Pulmonary artery endothelial cell (primary cell): Measurements from ENCODE around the gene RUBCNL. TPM values are rescaled to one million over a fixed set of nuclear protein-coding genes. Genes with fewer than 3 reads are reported as not detected.
"Not testable (repeated sequence)": the region's sequence is repeated elsewhere in the genome, so short reads cannot be mapped to it uniquely, and the experiment has no call there.

Source experiments
- DNase-seq: peaks from one replicate; pipeline ENCODE4 v3.0.0-alpha.2; 2011; ENCODE audit warnings: low read depth, low spot score
- total RNA-seq: library from RNA; depleted of rRNA; stranded (reverse); fragments of >200 nt; gene quantifications from 2 replicates; pipeline ENCODE4 v1.2.3, GENCODE V29; 2014

Gene RUBCNL
- total RNA-seq, result not detected in 2 replicates

DNA sequence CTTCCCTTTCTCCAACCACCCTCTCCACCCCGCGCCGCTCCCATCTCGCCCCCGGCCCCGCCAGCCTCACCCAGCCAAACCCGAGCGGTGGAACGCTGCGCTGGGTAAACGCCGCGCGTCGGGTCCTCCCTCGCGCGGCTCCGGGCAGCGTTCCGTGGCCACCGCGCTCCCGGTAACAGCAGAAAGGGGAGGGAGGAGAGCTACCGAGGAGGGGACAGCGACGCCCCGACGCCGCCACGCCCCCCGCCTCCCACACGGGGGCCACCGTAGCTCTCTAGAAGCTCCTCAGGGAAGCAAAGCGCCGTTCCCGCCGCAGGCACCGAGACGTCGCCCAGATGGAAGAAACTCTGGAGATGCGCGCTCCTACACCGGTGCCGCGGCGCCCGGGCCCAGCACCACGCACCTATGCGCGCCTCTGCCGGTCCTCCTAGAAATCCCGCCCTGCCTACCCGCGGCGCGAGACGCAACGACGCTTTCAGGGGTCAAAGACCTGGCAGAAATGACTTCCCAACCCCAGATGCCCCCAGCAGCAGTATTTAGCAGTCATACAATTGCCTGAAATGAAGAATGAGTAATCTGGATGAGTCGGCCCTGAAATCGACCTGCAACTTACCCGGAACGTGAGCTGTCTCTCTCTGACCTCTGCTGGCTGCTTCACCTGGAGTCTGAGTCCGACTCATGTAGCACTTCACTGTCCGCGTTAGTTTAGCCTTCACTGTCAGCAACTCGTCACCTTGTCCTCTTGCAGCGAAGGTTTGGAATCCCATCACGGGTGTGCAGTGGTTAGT lies at the start of gene RUBCNL:
RUBCNL (minus strand) TSS at position 189 of the 788 bp plus-strand sequence. CDS start 14,777 bp downstream, outside the sequence.
- DNase-seq, result no peak

DNA sequence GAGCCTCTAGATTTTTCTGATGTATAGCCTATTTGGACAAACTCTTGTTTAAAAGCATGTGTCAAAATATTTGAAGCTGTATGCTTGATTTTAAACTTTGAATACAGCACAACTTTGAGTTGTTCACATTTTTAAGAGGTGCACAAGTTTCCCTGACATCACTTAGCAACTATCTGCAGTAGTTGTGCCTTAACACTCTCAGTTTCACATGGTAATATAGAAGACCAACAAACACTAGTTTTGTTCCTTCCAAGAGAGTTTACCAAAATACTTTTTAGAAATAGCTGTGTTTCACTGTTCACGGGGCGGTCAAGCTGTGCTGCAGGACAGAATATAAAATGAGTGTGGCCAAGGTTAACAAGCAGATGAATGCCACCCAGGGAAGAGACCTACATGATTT lies 42.5 kb upstream of the RUBCNL start:
- not testable (repeated sequence) for DNase-seq

DNA sequence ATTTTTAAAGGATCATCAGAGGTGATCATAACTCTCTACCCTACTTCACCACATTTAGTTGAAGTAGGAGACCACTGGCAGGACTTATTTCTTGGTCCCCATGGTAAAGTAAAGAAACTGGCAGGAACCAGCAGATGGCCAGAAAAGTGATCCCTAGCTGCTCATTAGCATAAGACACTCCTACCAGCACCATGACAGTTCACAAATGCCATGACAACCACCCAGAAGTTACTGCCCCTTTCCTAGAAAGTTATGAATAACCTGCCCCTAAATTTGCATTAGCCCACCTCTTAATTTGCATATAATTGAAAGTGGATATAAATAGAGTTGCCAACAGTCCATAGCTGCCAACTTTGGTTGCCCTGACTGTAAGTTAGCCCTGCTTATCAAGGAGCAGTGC lies 18.4 kb upstream of the RUBCNL start:
- DNase-seq, result no peak

DNA sequence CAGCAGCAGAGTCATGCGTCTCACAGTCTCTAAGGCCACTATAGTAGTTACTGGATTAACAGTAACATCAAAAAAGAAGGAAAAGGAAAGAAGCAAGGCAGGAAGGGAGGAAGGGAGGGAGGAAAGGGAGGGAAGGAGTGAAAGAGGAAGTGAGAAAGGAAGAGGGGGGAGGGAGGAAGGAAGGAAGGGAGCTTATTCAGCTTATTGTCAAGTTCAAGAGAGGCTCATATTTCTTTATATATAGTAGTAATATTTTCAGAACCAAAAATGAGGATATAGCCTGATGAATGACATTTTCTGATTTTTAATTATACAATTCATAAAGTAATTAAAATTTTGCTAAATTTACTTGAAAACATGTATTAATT lies 17.7 kb upstream of the RUBCNL start:
- no peak for DNase-seq

DNA sequence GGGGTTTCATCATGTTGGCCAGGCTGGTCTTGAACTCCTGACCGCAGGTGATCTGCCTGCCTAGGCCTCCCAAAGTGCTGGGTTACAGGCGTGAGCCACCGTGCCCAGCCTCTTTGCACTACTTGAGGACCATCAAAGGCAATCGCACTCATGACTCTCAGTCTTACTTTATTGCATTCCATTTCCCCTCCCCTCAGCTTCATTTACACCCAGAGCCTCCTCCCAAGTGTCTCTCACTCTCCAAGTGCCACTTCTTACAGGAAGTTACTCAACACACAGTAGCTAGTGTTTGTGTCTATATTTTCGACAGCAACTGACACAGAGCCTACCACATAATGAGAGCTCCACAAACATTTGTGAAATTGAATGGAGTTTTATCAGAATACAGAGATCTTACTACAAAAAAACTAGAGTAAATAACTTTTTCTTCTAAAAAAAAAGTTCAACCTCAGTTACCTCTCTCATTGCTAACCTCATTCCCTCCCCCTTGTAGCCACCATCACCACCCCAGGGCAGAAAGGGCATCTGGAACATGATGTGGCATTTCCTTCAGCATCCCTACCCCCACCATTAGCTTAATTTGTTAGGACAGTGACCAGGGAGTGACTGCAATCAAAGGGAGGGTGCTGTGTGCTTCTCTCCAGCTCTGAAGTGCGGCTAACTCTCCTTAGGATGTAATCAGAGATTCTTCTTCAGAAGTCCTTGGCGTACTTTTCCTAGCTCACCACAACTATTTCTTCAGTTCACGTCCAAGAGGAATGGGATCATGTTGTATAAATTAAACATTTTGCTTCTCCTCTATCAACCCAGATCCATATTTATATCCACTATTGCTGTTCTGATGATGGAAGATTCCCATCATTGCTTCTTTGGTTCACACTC lies 17.0 kb upstream of the RUBCNL start:
- no peak for DNase-seq

DNA sequence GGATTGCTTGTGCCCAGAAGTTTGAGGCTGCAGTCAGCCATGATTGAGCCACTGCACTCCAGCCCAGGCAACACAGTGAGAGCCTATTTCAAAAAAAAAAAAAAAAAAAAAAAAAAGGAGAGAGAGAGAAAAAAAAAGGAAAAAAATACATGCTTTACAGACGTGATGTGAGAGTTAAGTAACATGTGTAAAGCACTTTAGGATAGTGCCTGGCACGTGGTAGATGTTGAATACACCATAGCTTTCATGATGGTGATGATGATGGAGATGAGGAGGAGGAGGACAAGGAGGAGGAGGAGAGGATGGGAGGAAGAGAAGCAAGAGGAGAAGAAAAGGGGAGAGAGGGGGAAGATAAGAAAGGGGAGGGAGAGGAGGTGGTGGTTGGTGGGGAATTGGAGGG lies 15.1 kb upstream of the RUBCNL start:
- DNase-seq, result no peak

- no peak for DNase-seq
These were observed 14.4 kb upstream of the RUBCNL start for GRCh38 chr13:46401432-46401831.

GRCh38 chr13:46396341-46396740 lies 9.3 kb upstream of the RUBCNL start:
- no peak for DNase-seq

DNA sequence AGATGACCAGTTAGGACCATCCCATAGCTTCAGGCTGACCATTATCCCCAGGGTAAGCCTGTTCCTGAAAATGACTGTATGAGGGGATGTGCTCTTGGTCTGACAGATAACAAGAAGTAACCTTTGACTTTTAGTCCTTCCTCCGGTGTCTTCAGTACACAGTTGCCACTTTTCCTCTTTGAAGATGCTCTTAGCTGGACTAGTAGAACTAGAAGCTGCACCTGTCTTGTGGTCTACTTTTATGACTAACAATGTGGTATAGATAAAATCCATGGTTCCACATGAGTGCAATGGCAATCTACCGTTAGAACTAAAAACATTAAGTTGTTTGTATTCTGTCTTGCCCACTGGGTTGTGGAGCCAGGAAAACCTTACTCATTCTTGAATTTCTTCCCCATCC lies 5.9 kb upstream of the RUBCNL start:
- DNase-seq, result no peak

GRCh38 chr13:46389457-46390451 lies 2.7 kb upstream of the RUBCNL start:
- DNase-seq, result no peak

GRCh38 chr13:46388846-46389245 lies 1.8 kb upstream of the RUBCNL start:
- no peak for DNase-seq

GRCh38 chr13:46388308-46388707 lies 1.3 kb upstream of the RUBCNL start:
- DNase-seq, result no peak

- no peak for DNase-seq
These were observed 524 bp downstream of the RUBCNL start for GRCh38 chr13:46386392-46387063.

DNA sequence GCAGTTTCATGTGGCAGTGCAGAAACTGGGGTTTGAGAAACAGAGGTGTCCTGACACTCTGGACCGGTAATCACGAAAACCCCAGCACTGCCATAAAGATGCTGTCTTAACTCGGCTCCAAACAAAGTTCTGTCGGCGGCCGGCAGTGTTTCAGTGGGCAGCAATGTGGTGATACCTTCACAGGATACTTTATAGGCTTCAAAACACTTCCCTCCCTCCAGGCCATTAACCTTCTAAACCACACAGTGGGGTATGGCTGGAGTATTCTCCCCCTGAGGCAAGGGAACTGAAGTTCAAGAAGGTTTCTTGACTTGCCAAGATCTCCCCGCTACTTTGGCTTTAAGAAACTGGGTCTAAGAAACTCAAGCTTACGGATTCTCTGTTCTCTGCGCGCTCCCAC lies 1.1 kb downstream of the RUBCNL start:
- no peak for DNase-seq

DNA sequence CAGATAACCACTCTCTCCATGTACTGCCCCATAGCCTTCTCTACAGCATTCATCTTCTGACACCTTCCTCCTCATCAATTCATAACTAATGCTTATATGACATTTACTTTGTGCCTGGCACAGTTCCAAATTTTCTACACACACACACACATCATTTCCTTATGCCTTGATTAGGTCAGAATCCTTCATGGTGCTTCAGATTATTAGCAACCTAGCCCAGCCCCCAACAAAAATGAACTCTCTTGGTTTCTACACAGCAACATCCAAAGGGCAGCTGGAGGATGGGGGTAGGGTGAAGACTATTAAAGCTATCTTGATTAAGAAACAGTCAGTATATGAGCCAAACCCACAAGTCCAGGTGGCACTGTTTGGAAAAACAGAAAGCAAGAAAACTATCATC lies 3.7 kb downstream of the RUBCNL start:
- no peak for DNase-seq

DNA sequence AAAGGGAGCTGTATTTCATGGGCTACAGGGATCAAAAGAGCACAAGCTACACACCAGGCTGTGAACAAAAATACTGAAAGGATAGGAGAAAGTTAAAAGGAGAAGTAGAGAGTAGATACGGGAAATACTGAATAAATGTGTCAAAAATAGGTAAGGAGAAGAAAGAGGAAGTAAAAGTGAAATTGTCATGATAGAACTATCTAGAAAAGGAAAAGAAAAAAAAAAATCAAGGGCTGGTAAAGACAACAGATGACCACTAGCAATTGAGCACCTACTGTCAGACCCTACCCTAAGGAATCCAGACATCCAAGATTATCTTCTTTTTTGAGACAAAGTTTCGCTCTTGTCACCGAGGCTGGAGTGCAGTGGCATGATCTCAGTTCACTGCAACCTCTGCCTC lies 4.8 kb downstream of the RUBCNL start:
- DNase-seq, result no peak

- DNase-seq, result no peak
These were observed 6.8 kb downstream of the RUBCNL start for GRCh38 chr13:46380242-46380641.

- DNase-seq, result no peak
These were observed 7.4 kb downstream of the RUBCNL start for GRCh38 chr13:46379611-46380010.

DNA sequence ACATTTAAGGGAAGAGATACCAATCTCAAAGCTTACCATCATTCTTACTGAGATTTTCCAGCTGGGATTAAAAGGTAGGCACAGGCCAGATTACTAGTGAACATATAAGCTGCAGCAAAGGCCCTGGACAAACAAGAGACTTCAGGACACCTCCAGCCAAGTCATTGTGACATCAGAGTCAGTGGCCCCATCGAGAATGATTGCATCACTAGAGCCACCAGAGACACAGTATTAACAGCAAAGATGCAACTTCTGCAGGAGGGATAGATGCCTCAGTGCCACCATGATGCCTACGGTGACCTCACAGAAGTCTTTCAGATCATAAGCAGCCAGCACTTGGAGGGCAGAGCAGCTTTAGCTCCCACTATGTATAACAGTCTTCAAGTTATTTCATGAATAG lies 8.6 kb downstream of the RUBCNL start:
- DNase-seq, result no peak

DNA sequence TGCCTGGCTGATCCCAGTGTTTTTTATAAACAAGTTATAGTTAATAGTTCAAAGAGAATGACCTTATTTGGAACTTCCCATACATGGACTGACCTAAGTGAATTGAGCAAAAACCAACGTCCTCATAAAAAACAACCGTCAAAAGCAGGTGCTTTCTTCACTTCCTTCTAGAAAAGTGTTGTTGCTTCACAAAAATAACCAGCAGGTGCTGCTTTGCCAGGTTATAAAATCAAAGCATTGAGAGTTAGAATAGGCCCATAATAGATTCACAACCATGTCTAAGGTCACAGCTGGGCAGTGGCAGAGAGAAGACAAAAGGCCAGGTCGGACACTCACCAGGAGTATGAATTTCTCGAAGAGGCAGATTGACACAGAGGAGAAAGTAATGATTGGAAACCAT lies 9.5 kb downstream of the RUBCNL start:
- no peak for DNase-seq

GRCh38 chr13:46374710-46375109 lies 12.3 kb downstream of the RUBCNL start:
- DNase-seq, result no peak
